Suprapubic skin (tissue), 4 donors: Measurements from ENCODE around the gene NIP7. TPM values are rescaled to one million over a fixed set of nuclear protein-coding genes. Genes with fewer than 3 reads are reported as not detected.

Source experiments
- DNase-seq, 2 donors: peaks; one replicate each; pipeline ENCODE4 v3.0.0-alpha.2; 2019; ENCODE audit warnings: low spot score in 2 of 2
- H3K27ac ChIP-seq: fragments of 200-600 bp; sonication (generic); one replicate; pipeline ENCODE4 v1.5.1; 2019
- H3K27me3 ChIP-seq: fragments of 200-600 bp; sonication (generic); one replicate; pipeline ENCODE4 v1.5.1; 2019
- H3K36me3 ChIP-seq: fragments of 200-600 bp; sonication (generic); one replicate; pipeline ENCODE4 v1.5.1; 2019
- H3K4me1 ChIP-seq: fragments of 200-600 bp; sonication (generic); one replicate; pipeline ENCODE4 v1.5.1; 2019
- H3K4me3 ChIP-seq: fragments of 200-600 bp; sonication (generic); one replicate; pipeline ENCODE4 v1.5.1; 2019; ENCODE audit warnings: mild to moderate bottlenecking
- H3K9me3 ChIP-seq: fragments of 200-600 bp; sonication (generic); one replicate; pipeline ENCODE4 v1.5.1; 2019
- EP300 ChIP-seq: sonication (generic); formaldehyde crosslinking; IDR thresholded peaks from one replicate; pipeline ENCODE4 v1.6.1; 2017; ENCODE audit warnings: antibody characterized with exemption
- POLR2A ChIP-seq, 2 donors: fragments of 450-650 bp; IDR thresholded peaks; one replicate each; pipeline ENCODE4 v1.6.1; 2017; ENCODE audit warnings: antibody characterized with exemption in 2 of 2, mild to moderate bottlenecking in 2 of 2, moderate library complexity in 2 of 2
- POLR2AphosphoS5 ChIP-seq, 3 donors: sonication (generic); formaldehyde crosslinking; IDR thresholded peaks; one replicate each; pipeline ENCODE4 v1.6.1; 2017; ENCODE audit warnings: antibody characterized with exemption in 3 of 3
- WGBS: methylation state at CpG from one replicate; pipeline ENCODE4 v1.1.5; 2018; 5-methylcytosine and 5-hydroxymethylcytosine counted together
- total RNA-seq, 4 donors: library from RNA; depleted of rRNA; stranded (reverse); fragments of >200 nt; gene quantifications; one replicate each; pipeline ENCODE4 v1.1.0, GENCODE V29; 2016
- TF ChIP-seq, protein P1 (sequence below), 2 donors: fragments of 200-600 bp in 1 of 2; fragments of 450-650 bp in 1 of 2; sonication (generic) in 1 of 2; IDR thresholded peaks; one replicate each; pipeline ENCODE4 v1.5.1; 2016 to 2019; ENCODE audit warnings: antibody characterized with exemption in 2 of 2, mild to moderate bottlenecking in 1 of 2, moderate library complexity in 1 of 2

The NIP7 gene
- total RNA-seq, 4 donors from 2014 or later: 9.8 to 24.0 (median 19.7) TPM

DNA sequence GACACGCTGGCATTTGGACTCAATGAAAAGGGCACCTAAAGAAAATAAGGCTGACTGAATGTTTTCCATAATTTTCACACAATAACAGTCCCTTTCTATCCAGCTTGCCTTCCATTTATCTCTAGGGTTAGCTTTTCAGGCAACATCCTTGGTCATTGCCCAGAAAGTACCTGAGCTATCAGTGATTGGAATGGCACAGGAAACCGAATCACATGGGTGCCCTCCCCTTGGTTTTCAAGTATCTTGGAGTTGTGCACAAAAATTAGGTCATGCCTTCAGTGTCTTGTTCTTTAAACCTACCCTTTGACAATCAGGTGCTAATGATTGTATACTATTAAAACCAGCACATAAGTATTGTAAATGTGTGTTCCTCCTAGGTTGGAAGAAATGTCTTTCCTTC is 31.7 kb upstream of the NIP7 start:
- H3K4me1 ChIP-seq: peaks cover 20% of the 10 kb centered on the region
- peaks cover 16% of the 10 kb centered on the region for H3K36me3 ChIP-seq
- 87% methylated on average over 2 of the region's 2 CpGs for WGBS
- no peaks in the 10 kb centered on the region for H3K9me3 ChIP-seq
- no peak overlapping the region for H3K27ac ChIP-seq
- no peak for DNase-seq
- H3K4me3 ChIP-seq: no peak overlapping the region
- TF ChIP-seq EP300 (no peak), POLR2A (IDR thresholded peaks at IDR 0.05) (no peak), POLR2AphosphoS5 (IDR thresholded peaks at IDR 0.05) (no peak)
- TF ChIP-seq, protein P1, sequence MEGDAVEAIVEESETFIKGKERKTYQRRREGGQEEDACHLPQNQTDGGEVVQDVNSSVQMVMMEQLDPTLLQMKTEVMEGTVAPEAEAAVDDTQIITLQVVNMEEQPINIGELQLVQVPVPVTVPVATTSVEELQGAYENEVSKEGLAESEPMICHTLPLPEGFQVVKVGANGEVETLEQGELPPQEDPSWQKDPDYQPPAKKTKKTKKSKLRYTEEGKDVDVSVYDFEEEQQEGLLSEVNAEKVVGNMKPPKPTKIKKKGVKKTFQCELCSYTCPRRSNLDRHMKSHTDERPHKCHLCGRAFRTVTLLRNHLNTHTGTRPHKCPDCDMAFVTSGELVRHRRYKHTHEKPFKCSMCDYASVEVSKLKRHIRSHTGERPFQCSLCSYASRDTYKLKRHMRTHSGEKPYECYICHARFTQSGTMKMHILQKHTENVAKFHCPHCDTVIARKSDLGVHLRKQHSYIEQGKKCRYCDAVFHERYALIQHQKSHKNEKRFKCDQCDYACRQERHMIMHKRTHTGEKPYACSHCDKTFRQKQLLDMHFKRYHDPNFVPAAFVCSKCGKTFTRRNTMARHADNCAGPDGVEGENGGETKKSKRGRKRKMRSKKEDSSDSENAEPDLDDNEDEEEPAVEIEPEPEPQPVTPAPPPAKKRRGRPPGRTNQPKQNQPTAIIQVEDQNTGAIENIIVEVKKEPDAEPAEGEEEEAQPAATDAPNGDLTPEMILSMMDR (IDR thresholded peaks at IDR 0.05): no peak
- H3K27me3 ChIP-seq: no peaks in the 10 kb centered on the region

DNA sequence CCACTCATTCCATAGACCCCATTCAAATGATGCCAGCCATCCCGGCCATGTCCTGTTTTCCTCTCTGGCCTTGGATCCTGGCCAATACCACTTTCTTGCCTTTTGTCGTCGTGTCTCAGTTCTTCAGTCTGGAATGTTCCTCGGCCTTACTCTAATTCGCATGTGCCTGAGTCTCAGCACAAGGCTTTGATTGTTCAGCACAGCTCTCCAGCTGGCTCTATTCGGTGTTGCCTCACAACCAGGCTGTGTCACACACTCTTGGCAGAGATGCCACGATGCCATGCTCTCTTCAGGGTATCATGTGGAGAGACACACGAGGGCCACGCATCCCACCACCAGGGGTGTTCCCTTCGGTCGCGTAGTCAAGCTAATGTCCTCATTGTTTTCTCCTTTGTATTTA is 30.3 kb upstream of the NIP7 start:
- Histone ChIP-seq H3K4me1 (peaks cover 22% of the 10 kb centered on the region), H3K36me3 (peaks cover 5% of the 10 kb centered on the region), H3K9me3 (no peaks in the 10 kb centered on the region), H3K4me3 (no peak overlapping the region), H3K27me3 (no peaks in the 10 kb centered on the region), H3K27ac (no peak overlapping the region)
- TF ChIP-seq EP300 (no peak), POLR2AphosphoS5 (IDR thresholded peaks at IDR 0.05) (no peak)
- TF ChIP-seq, protein P1 (IDR thresholded peaks at IDR 0.05): no peak
- WGBS: 84% methylated on average over 12 of the region's 12 CpGs
- DNase-seq: no peak

GRCh38 chr16:69310653-69311532 is 28.7 kb upstream of the NIP7 start, which contains the start of gene VPS4A:
TSS of gene VPS4A (plus strand) at chr16:69311350. CDS start at chr16:69311512, 162 bp downstream.
- peak; percentile 97 to 98 for DNase-seq
- 31% methylated on average over 22 of the region's 70 CpGs for WGBS
- H3K27me3 ChIP-seq: no peaks in the 10 kb centered on the region
- no peaks in the 10 kb centered on the region for H3K9me3 ChIP-seq
- H3K4me1 ChIP-seq: peaks cover 22% of the 10 kb centered on the region
- peaks cover 15% of the 10 kb centered on the region for H3K36me3 ChIP-seq
- TF ChIP-seq EP300: no peak
- TF ChIP-seq POLR2A (IDR thresholded peaks at IDR 0.05): peak in 1 of 2 donors; percentile 63
- peak in 2 of 3 donors; percentile 22 to 65 for TF ChIP-seq POLR2AphosphoS5 (IDR thresholded peaks at IDR 0.05)
- TF ChIP-seq, protein P1 (IDR thresholded peaks at IDR 0.05): peak; percentile 91 to 100
- H3K27ac ChIP-seq: peak within 1 kb of the TSS; percentile 89
- peak within 1 kb of the TSS; percentile 87 for H3K4me3 ChIP-seq

- 2% methylated on average over 11 of the region's 59 CpGs for WGBS
- TF ChIP-seq EP300: no peak
- TF ChIP-seq POLR2A (IDR thresholded peaks at IDR 0.05): no peak
- no peak for TF ChIP-seq POLR2AphosphoS5 (IDR thresholded peaks at IDR 0.05)
- TF ChIP-seq, protein P1 (IDR thresholded peaks at IDR 0.05): no peak
- Histone ChIP-seq H3K36me3 (peaks cover 24% of the 10 kb centered on the region), H3K27me3 (no peaks in the 10 kb centered on the region), H3K27ac (peak overlapping the region; percentile 89), H3K4me1 (peaks cover 17% of the 10 kb centered on the region), H3K9me3 (no peaks in the 10 kb centered on the region), H3K4me3 (peak overlapping the region; percentile 87)
- peak in 1 of 2 donors; percentile 75 for DNase-seq
Measured at GRCh38 chr16:69311533-69312387, 27.8 kb upstream of the NIP7 start.
